WTC11 (cell line): ENCODE results near the gene PRRG2. TPM values are rescaled to one million over a fixed set of nuclear protein-coding genes. Genes with fewer than 3 reads are reported as not detected.
A peak's percentile ranks its signal among the peaks of the same experiment; 100 is the strongest.

Experiments
- ATF2 ChIP-seq: sonication (generic); formaldehyde crosslinking; IDR thresholded peaks from 2 replicates; pipeline ENCODE4 v1.8.1; 2022; ENCODE audit warnings: low read depth, missing genetic modification reagents, borderline replicate concordance
- FOXK1 ChIP-seq: sonication (generic); formaldehyde crosslinking; IDR thresholded peaks from 2 replicates; pipeline ENCODE4 v1.8.0; 2022; ENCODE audit warnings: mild to moderate bottlenecking, moderate library complexity, missing genetic modification reagents
- GRHL2 ChIP-seq: fragments of 250-450 bp; sonication (Bioruptor Pico); IDR thresholded peaks from 2 replicates; pipeline ENCODE4 v1.8.0; 2022; ENCODE audit warnings: mild to moderate bottlenecking, moderate library complexity; ENCODE audit not compliant: insufficient replicate concordance, severe bottlenecking
- HMGXB4 ChIP-seq: sonication (generic); formaldehyde crosslinking; IDR thresholded peaks from 2 replicates; pipeline ENCODE4 v1.8.1; 2023; ENCODE audit warnings: mild to moderate bottlenecking, moderate library complexity, missing genetic modification reagents
- MAX ChIP-seq: sonication (generic); formaldehyde crosslinking; IDR thresholded peaks from 2 replicates; pipeline ENCODE4 v1.8.0; 2022; ENCODE audit warnings: mild to moderate bottlenecking, missing genetic modification reagents
- NFATC4 ChIP-seq: fragments of 250-450 bp; sonication (Bioruptor Pico); IDR thresholded peaks from 2 replicates; pipeline ENCODE4 v1.9.0; 2021; ENCODE audit warnings: mild to moderate bottlenecking
- NR2C2 ChIP-seq: sonication (generic); formaldehyde crosslinking; IDR thresholded peaks from 2 replicates; pipeline ENCODE4 v1.8.0; 2022; ENCODE audit warnings: mild to moderate bottlenecking, missing genetic modification reagents
- PRRX2 ChIP-seq: fragments of 250-450 bp; sonication (Bioruptor Pico); IDR thresholded peaks from 2 replicates; pipeline ENCODE4 v1.8.0; 2021; ENCODE audit warnings: mild to moderate bottlenecking
- RORB ChIP-seq: fragments of 250-450 bp; sonication (Bioruptor Pico); IDR thresholded peaks from 2 replicates; pipeline ENCODE4 v1.9.0; 2021; ENCODE audit warnings: mild to moderate bottlenecking
- SMAD4 ChIP-seq: sonication (generic); formaldehyde crosslinking; IDR thresholded peaks from 2 replicates; pipeline ENCODE4 v1.8.0; 2022; ENCODE audit warnings: mild to moderate bottlenecking, missing genetic modification reagents
- USF1 ChIP-seq: sonication (generic); formaldehyde crosslinking; IDR thresholded peaks from 2 replicates; pipeline ENCODE4 v1.8.0; 2022; ENCODE audit warnings: mild to moderate bottlenecking, missing genetic modification reagents
- ZBTB21 ChIP-seq: sonication (generic); formaldehyde crosslinking; IDR thresholded peaks from 2 replicates; pipeline ENCODE4 v1.8.1; 2023; ENCODE audit warnings: mild to moderate bottlenecking, missing genetic modification reagents, borderline replicate concordance
- ZNF416 ChIP-seq: fragments of 250-450 bp; sonication (Bioruptor Pico); IDR thresholded peaks from 2 replicates; pipeline ENCODE4 v1.9.0; 2021; ENCODE audit warnings: mild to moderate bottlenecking, inconsistent platforms
- ZNF423 ChIP-seq: fragments of 250-450 bp; sonication (Bioruptor Pico); IDR thresholded peaks from 2 replicates; pipeline ENCODE4 v2.1.2; 2022; ENCODE audit warnings: mild to moderate bottlenecking, moderate library complexity
- ZNF425 ChIP-seq: fragments of 250-450 bp; sonication (Bioruptor Pico); conservative IDR thresholded peaks from 2 replicates; pipeline ENCODE4 v1.9.0; 2021; ENCODE audit warnings: mild to moderate bottlenecking
- ZNF532 ChIP-seq: fragments of 250-450 bp; sonication (Bioruptor Pico); IDR thresholded peaks from 2 replicates; pipeline ENCODE4 v1.9.0; 2021; ENCODE audit warnings: mild to moderate bottlenecking, borderline replicate concordance
- ZNF671 ChIP-seq: fragments of 250-450 bp; sonication (Bioruptor Pico); IDR thresholded peaks from 2 replicates; pipeline ENCODE4 v1.8.0; 2021; ENCODE audit warnings: mild to moderate bottlenecking
- total RNA-seq: library from RNA; stranded (reverse); gene quantifications from 3 replicates; pipeline ENCODE4 v1.2.3, GENCODE V29; 2021
- TF ChIP-seq, protein P1 (sequence below): sonication (generic); formaldehyde crosslinking; IDR thresholded peaks from 2 replicates; pipeline ENCODE4 v1.8.1; 2023; ENCODE audit warnings: mild to moderate bottlenecking, missing genetic modification reagents, borderline replicate concordance
- TF ChIP-seq, protein P2 (sequence below): sonication (generic); formaldehyde crosslinking; IDR thresholded peaks from 2 replicates; pipeline ENCODE4 v1.8.1; 2022; ENCODE audit warnings: mild to moderate bottlenecking, missing genetic modification reagents, moderate library complexity, borderline replicate concordance
- TF ChIP-seq, protein P3 (sequence below): fragments of 200-600 bp; IDR thresholded peaks from 2 replicates; pipeline ENCODE4 v1.8.0; 2022; ENCODE audit warnings: antibody characterized with exemption

Gene PRRG2
- total RNA-seq, 1 experiment from 2014 or later = 5.9 TPM

DNA sequence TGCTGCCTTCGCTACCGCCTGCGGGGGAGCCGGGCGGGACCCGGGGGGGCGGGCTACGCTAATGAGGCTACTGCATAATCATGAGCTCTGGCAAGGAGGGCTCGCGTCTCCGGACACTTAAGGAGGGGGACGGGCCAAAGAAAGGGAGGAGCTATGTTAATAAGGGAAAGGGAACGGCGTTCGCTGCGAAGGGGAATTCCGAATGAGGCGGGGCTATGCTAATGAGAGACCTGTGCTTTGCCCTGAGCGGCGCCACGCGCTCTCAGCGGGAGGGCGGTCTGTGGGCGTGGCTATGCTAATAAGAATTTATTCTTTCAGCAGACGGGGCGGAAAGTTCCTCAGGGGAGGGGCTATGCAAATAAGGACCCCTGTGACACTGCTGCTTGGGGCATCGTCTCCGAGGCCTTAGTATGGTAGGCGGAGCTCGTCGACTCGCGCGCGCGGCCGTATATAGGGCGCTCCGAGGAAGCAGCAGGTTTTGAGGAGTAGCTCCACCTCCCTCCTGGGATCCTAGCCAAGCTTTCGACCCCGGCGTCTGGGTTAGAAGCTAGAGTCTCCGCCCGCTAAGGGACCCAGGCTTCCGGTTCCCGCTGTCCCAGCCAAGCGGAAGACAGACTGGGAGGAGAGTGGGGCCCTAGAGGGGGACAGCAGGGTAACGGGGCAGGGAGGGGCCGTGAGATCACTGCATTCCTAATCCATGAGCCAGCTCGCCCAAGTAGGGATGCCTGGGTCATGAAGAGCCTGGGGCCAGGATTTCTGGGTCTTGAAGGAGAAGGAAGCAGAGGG lies 59.2 kb downstream of the PRRG2 start, which contains the start of gene RRAS (continued):
- TF ChIP-seq, protein P1, sequence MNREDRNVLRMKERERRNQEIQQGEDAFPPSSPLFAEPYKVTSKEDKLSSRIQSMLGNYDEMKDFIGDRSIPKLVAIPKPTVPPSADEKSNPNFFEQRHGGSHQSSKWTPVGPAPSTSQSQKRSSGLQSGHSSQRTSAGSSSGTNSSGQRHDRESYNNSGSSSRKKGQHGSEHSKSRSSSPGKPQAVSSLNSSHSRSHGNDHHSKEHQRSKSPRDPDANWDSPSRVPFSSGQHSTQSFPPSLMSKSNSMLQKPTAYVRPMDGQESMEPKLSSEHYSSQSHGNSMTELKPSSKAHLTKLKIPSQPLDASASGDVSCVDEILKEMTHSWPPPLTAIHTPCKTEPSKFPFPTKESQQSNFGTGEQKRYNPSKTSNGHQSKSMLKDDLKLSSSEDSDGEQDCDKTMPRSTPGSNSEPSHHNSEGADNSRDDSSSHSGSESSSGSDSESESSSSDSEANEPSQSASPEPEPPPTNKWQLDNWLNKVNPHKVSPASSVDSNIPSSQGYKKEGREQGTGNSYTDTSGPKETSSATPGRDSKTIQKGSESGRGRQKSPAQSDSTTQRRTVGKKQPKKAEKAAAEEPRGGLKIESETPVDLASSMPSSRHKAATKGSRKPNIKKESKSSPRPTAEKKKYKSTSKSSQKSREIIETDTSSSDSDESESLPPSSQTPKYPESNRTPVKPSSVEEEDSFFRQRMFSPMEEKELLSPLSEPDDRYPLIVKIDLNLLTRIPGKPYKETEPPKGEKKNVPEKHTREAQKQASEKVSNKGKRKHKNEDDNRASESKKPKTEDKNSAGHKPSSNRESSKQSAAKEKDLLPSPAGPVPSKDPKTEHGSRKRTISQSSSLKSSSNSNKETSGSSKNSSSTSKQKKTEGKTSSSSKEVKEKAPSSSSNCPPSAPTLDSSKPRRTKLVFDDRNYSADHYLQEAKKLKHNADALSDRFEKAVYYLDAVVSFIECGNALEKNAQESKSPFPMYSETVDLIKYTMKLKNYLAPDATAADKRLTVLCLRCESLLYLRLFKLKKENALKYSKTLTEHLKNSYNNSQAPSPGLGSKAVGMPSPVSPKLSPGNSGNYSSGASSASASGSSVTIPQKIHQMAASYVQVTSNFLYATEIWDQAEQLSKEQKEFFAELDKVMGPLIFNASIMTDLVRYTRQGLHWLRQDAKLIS = no peak
- TF ChIP-seq FOXK1 (CRISPR knock-in tag) (0 out of 2 replicates have a peak, but pooled peaks have one; percentile 9), ZNF425 (no peak), MAX (CRISPR knock-in tag) (peak; percentile 71; the same call in 1 of the 2 replicates), SMAD4 (CRISPR knock-in tag) (0 out of 2 replicates have a peak, but pooled peaks have one; percentile 30), RORB (CRISPR knock-in tag) (no peak), PRRX2 (CRISPR knock-in tag) (no peak), ZNF423 (CRISPR knock-in tag) (no peak), NFATC4 (CRISPR knock-in tag) (no peak), USF1 (CRISPR knock-in tag) (no peak), HMGXB4 (no peak), ZNF532 (CRISPR knock-in tag) (no peak), ZNF671 (CRISPR knock-in tag) (no peak), ATF2 (CRISPR knock-in tag) (no peak), NR2C2 (no peak), GRHL2 (CRISPR knock-in tag) (no peak), ZBTB21 (CRISPR knock-in tag) (no peak), ZNF416 (CRISPR knock-in tag) (no peak)
- TF ChIP-seq, protein P2, sequence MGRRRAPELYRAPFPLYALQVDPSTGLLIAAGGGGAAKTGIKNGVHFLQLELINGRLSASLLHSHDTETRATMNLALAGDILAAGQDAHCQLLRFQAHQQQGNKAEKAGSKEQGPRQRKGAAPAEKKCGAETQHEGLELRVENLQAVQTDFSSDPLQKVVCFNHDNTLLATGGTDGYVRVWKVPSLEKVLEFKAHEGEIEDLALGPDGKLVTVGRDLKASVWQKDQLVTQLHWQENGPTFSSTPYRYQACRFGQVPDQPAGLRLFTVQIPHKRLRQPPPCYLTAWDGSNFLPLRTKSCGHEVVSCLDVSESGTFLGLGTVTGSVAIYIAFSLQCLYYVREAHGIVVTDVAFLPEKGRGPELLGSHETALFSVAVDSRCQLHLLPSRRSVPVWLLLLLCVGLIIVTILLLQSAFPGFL = no peak
- TF ChIP-seq, protein P3, sequence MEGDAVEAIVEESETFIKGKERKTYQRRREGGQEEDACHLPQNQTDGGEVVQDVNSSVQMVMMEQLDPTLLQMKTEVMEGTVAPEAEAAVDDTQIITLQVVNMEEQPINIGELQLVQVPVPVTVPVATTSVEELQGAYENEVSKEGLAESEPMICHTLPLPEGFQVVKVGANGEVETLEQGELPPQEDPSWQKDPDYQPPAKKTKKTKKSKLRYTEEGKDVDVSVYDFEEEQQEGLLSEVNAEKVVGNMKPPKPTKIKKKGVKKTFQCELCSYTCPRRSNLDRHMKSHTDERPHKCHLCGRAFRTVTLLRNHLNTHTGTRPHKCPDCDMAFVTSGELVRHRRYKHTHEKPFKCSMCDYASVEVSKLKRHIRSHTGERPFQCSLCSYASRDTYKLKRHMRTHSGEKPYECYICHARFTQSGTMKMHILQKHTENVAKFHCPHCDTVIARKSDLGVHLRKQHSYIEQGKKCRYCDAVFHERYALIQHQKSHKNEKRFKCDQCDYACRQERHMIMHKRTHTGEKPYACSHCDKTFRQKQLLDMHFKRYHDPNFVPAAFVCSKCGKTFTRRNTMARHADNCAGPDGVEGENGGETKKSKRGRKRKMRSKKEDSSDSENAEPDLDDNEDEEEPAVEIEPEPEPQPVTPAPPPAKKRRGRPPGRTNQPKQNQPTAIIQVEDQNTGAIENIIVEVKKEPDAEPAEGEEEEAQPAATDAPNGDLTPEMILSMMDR = no peak
